Peyer's patch (tissue), 4 donors: ENCODE measurements around the gene SRC. TPM values are rescaled to one million over a fixed set of nuclear protein-coding genes. Genes with fewer than 3 reads are reported as not detected.

Experiments used
- DNase-seq, 3 donors: peaks; one replicate each; pipeline ENCODE4 v3.0.0-alpha.2; 2017 to 2019
- H3K27ac ChIP-seq, 4 donors: fragments of 200-600 bp; sonication (generic); one replicate each; pipeline ENCODE4 v1.5.1; 2016 to 2019
- H3K27me3 ChIP-seq, 2 donors: fragments of 200-600 bp; sonication (generic); one replicate each; pipeline ENCODE4 v1.5.1; 2019
- H3K36me3 ChIP-seq, 3 donors: fragments of 200-600 bp; sonication (generic); one replicate each; pipeline ENCODE4 v1.5.1; 2016 to 2019
- H3K4me1 ChIP-seq, 4 donors: fragments of 200-600 bp; sonication (generic); one replicate each; pipeline ENCODE4 v1.5.1; 2016 to 2019
- H3K4me3 ChIP-seq, 4 donors: fragments of 200-600 bp; sonication (generic); 1 replicate in 3 of 4; 2 replicates in 1 of 4; pipeline ENCODE4 v1.5.1; 2016 to 2019; ENCODE audit warnings: mild to moderate bottlenecking in 1 of 4
- H3K9me3 ChIP-seq, 4 donors: fragments of 200-600 bp; sonication (generic); one replicate each; pipeline ENCODE4 v1.5.1; 2016 to 2019; ENCODE audit warnings: mild to moderate bottlenecking in 1 of 4
- CTCF ChIP-seq, 6 experiments: fragments of 450-650 bp in 4 of 6; fragments of 200-600 bp in 2 of 6; sonication (generic) in 1 of 6; IDR thresholded peaks; one replicate each; pipeline ENCODE4 v1.5.1; 2017 to 2019; ENCODE audit warnings: antibody characterized with exemption in 6 of 6, mild to moderate bottlenecking in 3 of 6, moderate library complexity in 1 of 6
- POLR2A ChIP-seq, 2 donors: fragments of 450-650 bp; IDR thresholded peaks; one replicate each; pipeline ENCODE4 v1.5.1; 2017; ENCODE audit warnings: antibody characterized with exemption in 2 of 2, mild to moderate bottlenecking in 2 of 2, moderate library complexity in 2 of 2
- total RNA-seq, 4 donors: library from RNA; depleted of rRNA; stranded (reverse); fragments of >200 nt; gene quantifications; one replicate each; pipeline ENCODE4 v1.1.0, GENCODE V29; 2016

Gene SRC
- total RNA-seq, 4 donors from 2014 or later, result 85.8 to 187 (median 146) TPM

DNA sequence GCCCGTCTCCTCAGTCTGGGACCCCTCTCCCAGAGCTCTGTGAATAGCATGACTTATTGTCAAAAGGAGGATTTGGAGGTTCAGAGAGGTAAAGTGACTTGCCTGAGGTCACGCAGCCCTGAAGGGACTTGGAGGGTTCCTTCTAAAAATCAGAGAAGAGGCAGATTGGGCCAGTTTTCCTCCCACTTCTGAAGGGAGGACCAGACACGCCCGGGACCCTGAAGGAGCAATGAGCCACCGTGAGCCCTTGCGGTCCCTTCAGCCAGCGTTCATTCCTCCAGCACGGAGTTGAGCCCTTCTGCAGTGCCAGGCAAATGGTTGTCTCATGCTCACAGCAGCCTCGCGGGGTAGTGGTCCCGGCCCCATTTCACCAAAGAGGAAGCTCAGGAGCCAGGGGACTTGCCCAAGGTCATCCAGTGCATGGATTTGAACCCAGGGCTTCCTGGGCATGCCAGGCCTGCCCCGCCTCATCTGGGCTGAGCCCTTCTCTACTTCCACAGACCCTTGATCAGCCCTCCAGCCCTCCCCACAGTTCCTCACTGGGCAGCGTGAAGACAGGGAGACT is 7.4 kb downstream of the SRC start:
- Histone ChIP-seq H3K4me1 (peaks cover 0 to 68% (median 0%) of the 10 kb centered on the region in 4 donors), H3K27ac (peak overlapping the region in 1 of 4 donors; percentile 81)
- peak in 1 of 3 donors; percentile 40 for DNase-seq

DNA sequence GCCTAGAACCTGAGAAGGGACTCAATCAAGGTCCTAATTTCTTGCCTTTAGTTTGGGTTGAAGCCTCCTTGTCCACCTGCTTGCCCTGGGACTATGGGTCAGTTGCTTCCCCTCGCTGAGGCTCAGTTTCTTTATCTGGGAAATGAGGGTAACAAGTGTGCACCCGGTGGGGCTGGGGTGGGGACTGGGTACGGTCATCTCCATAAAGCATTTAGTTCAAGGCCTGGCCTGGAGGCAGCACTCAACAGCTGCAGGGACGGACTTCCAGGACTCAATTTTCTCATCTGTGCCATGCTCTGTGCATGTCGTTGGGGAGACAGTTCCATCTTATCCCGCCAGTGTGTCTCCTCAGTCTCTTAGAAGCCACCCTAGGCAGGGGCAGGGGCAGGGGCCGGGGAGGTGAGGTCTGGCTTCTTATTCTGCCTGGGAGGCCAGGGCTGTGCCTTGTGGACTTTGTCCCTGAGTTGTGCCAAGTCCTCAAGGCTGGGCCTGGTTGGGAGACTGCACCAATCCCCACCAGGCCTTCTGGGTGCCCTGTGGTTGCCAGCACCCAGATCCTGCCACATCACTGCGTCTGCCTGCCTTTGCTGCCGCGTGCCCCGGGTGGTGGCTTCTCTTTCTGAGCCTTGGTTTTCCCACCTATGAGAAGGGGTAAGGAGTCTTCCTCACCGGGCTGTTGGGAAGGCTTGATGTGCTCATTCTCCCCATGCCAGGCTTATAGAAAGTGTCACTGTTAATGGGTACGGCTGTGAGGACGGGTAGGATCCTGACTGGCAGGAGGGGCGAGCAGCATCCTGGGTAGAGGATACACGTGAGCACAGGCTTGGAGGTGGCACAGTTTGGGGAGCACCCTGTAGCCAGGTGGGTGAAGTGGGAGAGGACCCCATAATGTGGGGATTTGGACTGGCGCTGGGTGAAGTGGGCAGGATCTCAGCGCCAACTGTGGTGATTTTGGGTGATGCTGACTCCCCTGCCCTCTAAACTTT is 8.6 kb downstream of the SRC start:
- DNase-seq, result peak in 2 of 3 donors; percentile 85
- Histone ChIP-seq H3K4me3 (peak overlapping the region in 2 of 4 donors; percentile 12 to 20), H3K4me1 (peaks cover 0 to 63% (median 0%) of the 10 kb centered on the region in 4 donors), H3K27me3 (no peaks in the 10 kb centered on the region), H3K27ac (peak overlapping the region in 3 of 4 donors; percentile 47 to 81 (median 55)), H3K9me3 (no peaks in the 10 kb centered on the region), H3K36me3 (peaks cover 0 to 25% (median 0%) of the 10 kb centered on the region in 3 donors)
- peak in 1 of 6 experiments; percentile 16 for TF ChIP-seq CTCF (IDR thresholded peaks at IDR 0.05)
- peak in 1 of 2 donors; percentile 53 for TF ChIP-seq POLR2A (IDR thresholded peaks at IDR 0.05)

More for the DNA sequence above, 7.4 kb downstream of the SRC start:
- no peak overlapping the region for H3K4me3 ChIP-seq
- H3K27me3 ChIP-seq, result no peaks in the 10 kb centered on the region
- no peaks in the 10 kb centered on the region for H3K9me3 ChIP-seq
- TF ChIP-seq CTCF (IDR thresholded peaks at IDR 0.05), result no peak
- TF ChIP-seq POLR2A (IDR thresholded peaks at IDR 0.05), result no peak
- H3K36me3 ChIP-seq, result peaks cover 0 to 27% (median 0%) of the 10 kb centered on the region in 3 donors

GRCh38 chr20:37355252-37356180 is 9.6 kb downstream of the SRC start:
- Histone ChIP-seq H3K36me3 (peaks cover 0 to 17% (median 0%) of the 10 kb centered on the region in 3 donors), H3K4me1 (peaks cover 0 to 54% (median 0%) of the 10 kb centered on the region in 4 donors)
- DNase-seq, result peak in 2 of 3 donors; percentile 43 to 53

DNA sequence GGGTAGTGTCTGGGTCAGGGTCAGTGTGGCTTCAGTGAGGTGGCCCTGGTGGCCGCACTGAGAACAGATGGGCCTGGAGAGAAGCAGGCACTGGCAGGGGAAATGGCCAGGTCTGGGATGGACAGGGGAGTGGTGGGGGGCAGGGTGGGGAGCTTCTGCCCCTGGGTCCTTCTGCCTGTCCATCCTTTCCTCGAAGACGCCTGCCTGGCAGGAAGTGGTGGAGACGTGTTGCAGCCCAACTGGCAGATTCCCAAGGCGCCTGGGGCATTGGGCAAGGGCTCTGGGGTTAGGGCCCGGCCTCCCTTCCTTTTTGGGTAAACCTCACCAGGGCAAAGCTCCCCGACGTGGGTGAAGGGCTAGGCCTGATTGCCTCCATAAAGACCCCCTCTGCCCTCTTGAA is 10.4 kb downstream of the SRC start:
- DNase-seq, result peak in 2 of 3 donors; percentile 48 to 65
- H3K4me3 ChIP-seq, result no peak overlapping the region
- TF ChIP-seq CTCF (IDR thresholded peaks at IDR 0.05) (no peak), POLR2A (IDR thresholded peaks at IDR 0.05) (no peak)
- H3K36me3 ChIP-seq, result peaks cover 0 to 12% (median 0%) of the 10 kb centered on the region in 3 donors
- H3K9me3 ChIP-seq, result no peaks in the 10 kb centered on the region
- no peaks in the 10 kb centered on the region for H3K27me3 ChIP-seq
- peaks cover 0 to 54% (median 0%) of the 10 kb centered on the region in 4 donors for H3K4me1 ChIP-seq
- peak overlapping the region in 1 of 4 donors; percentile 35 for H3K27ac ChIP-seq

More at GRCh38 chr20:37355252-37356180, 9.6 kb downstream of the SRC start:
- Histone ChIP-seq H3K9me3 (no peaks in the 10 kb centered on the region), H3K4me3 (peak overlapping the region in 2 of 4 donors; percentile 12 to 20), H3K27ac (peak overlapping the region in 3 of 4 donors; percentile 27 to 81 (median 55)), H3K27me3 (no peaks in the 10 kb centered on the region)
- TF ChIP-seq CTCF (IDR thresholded peaks at IDR 0.05) (peak in 1 of 6 experiments; percentile 9), POLR2A (IDR thresholded peaks at IDR 0.05) (no peak)
